HG02759 (cell line): ENCODE data around the gene MAPK14.

Source experiments
- ATAC-seq: cut with Tn5 transposase; IDR thresholded peaks from one replicate; pipeline ENCODE4 v1.9.1; 2021; ENCODE audit warnings: mild to moderate bottlenecking, moderate library complexity; ENCODE audit not compliant: unreplicated experiment

Gene MAPK14

DNA sequence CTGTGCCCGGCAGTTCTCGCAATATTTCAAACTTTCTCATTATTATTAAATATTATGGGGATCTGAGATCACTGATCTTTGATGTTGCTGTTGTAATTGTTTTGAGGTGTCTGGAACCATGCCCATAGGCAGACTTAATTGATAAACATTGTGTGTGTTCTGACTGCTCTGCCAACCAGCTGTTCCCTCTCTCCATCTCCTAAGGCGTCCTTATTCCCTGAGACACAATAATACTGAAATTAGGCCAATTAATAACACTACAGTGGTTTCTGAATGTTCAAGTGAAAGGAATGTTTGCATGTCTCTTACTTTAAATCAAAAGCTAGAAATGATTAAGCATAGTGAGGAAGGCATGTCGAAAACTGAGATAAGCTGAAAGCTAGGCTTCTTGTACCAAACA is 7.6 kb downstream of the MAPK14 start:
- ATAC-seq, result no peak

DNA sequence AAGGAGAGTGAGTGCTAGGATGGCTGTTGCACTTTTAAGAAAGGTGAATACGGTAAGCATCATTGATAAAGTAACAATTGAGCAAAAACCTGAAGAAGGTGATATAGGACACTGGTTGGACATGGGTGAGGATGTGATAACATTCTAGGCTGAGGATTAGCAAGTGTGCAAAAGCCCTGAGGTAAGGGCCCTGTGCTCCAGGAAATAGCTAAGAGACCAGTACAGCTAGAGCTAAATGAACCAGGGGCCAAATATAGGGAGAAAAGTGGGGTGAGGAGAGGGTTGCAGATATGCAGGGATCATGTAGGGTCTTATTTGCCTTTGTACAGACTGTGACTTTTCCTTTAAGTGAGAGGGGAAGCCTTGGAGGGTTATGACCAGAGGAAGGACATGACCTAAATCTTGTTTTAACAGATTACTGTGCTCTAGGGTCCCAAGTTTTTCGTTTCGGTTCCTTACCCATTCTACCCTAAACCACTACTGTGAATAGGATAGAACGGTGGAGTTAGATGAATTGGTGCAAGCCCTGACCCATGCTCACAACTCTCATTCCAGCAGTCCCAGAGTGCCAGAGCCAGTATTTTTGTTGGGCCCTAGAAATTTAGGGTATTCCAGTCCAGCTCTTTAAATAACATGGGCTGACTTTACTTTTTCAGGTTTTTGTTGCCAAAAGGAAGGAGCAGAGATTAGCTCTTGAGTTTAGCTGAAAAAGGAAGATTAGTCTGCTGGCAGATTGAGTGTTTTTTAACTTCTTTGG is 10.7 kb downstream of the MAPK14 start:
- ATAC-seq, result no peak

DNA sequence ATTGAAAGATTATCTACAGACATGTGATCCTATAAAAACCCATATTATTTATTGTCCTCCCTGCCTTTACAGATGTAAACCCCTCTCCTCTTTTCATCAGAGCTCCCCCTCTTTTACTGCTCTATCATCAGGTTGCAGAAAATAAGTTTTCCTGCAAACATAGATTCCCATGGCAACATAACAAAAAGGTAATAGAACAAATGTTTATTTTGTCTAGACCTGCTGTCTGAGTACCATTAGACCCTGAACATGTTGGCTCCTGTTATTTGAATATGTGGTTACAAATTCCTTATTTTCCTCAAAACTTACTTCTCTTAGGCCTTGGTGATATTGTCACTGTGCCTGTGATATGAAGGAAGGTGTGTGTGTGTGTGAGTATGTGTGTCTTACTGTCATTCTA is 11.5 kb downstream of the MAPK14 start:
- ATAC-seq, result no peak

DNA sequence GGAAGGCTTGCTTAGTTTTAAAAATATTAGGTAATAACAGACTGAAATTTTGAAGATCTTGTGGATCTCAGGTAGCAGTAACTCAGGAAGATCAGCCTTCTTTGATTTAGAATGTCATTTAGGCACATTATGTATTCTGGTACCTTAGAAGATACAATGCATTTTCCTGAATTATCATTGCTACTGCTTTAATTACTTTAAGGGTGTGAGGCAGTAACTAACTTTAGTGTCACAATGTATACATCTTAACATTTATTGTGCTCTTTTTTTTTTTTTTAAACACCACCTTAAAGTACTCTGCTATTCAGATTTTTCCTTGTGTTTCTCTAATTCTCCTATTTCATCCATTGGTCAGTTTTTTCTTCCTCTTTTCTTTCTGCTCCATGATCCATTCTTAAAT is 13.3 kb downstream of the MAPK14 start:
- ATAC-seq, result no peak

DNA sequence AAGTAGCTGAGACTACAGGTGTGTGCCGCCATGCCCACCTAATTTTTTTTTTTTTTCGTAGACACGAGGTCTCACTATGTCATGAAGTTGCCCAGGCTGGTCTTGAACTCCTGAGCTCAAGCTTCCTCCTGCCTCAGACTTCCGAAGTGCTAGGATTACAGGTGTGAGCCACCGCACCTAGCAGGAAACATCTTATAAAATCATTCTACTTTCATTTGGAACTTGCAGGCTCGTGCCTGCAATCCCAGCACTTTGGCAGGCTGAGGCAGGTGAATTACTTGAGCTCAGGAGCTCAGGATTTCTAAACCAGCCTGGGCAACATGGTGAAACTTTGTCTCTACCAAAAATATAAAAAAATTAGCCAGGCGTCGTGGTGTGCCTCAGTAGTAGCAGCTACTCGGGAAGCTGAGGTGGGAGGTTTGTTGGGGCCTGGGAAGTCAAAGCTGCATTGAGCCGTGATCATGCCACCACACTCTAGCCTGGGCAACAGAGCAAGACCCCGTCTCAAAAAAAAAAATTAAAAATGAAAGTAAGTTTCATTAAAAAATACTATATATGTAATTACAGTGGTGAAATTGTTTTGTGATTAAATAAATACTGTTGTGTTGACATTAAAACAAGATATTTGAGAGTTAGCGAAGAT is 15.1 kb downstream of the MAPK14 start:
- ATAC-seq, result no peak

DNA sequence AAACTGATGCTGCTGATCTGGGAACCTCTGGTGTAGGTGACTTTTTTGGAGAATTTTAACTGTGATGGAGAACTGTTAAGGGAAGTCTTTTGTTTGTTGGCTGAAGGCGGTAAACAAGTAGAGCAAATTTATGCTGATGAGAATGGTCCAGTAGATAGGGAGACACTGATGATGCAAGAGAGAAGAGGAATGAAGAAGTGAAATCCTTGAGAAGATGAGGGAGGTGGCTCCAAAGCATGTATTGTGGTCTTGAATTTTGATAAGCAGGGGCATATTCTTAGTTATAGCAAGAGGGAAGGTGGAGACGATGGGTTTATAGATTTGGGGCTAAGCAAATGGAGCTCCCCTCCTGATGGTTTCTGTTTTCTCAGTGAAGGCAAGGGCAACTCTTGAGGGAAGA is 22.0 kb downstream of the MAPK14 start:
- no peak for ATAC-seq

DNA sequence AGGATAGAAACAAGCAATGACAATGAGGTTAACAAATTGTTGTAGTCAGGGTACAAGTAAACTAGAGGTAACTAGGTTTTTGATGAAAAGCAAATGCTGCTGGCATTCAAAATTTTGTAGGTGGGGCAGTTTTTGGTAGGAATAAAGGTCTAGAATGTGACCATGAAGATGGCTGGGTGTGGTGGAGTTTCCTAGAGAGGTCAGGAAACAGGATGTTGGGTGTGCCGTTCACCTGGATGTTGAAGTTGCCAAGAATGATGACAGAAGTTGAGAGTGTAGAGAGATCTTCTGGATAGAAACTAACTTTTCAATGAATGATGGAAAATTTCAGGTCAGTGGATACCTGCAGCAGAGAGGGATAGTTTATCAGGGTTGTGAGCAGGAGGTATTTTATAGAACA is 22.7 kb downstream of the MAPK14 start:
- no peak for ATAC-seq

DNA sequence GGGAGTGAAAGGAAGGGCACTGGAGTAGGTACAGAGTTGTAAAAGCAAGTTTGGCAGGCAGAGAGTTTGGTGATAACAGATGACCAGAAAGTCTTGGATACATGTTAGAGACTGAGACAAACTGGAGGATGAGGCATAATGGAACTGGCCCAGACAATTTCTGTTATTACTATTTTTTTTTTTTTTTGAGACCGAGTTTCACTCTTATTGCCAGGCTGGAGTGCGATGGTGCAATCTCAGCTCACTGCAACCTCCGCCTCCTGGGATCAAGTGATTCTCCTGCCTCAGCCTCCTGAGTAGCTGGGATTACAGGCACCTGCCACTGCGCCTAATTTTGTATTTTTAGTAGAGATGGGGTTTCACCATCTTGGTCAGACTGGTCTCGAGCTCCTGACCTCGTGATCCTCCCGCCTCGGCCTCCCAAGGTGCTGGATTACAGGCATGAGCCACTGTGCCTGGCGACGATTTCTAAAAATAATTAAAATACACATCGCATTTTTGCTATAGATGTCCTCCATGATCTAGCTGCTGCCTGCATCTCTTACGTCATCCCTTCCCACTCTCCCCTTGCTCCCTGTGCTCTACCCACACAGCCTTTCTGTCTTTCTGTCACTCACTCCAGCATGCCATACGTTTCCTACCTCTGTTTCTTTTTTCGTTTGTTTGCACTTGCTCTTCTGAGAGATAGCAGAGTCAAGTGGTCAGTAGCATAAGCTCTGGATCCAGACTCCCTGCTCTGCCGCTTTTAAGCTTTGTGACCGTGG is 23.5 kb downstream of the MAPK14 start:
- ATAC-seq, result no peak

DNA sequence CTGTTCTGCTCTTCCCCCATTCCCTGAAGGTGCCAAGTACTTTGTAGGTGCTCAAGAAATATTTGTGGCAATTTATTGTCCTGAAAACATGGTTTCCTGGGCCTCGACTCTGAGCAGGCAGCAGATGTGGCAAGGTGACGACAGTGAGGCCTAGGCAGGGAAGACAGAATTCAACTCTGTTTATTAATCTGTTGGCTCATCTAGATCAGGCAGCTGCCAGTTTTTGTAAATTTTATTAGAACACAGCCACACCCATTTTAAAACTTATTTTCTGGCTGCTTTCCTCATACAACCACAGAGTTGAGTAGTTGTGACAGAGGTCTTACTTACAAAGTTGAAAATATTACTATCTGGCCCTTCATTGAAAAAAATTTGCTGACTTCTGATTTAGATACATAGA is 24.5 kb downstream of the MAPK14 start:
- ATAC-seq, result no peak

DNA sequence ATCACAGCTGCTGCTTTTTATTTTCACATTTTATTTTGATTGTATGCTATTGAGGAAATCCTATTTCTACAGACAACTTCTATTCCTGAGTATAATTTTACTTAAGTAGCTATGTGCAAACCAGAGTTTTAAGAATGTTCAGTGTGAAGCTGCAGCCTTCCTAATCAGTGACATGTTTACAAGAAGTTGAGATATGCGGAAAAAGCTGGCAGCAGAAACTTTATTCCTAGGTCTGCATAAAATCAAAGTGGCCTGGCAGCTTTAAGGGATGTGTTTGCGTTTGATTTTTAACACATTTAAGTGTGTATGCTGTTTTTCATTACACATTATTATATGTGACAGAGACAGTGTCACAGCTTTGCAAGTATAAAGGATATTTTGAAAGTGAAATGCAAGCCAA is 26.3 kb downstream of the MAPK14 start:
- no peak for ATAC-seq

DNA sequence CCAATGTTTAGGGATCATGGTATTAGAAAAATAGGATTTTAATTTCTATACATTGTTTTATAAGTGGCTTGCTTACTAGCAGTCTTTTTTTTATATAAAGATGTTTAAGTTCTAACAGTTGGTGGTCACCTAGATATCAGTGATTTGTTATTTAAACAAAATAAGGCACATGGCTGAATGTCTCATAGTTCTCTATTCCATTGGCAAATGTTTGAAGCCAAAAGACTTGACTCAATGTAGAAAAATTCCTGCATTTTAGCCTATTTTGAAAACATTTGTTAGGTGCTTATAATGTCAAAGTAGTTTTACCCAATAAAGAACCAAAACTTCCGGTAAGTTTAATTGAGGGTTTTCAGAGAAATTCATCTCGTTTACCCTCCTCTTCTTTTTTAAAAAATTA is 26.8 kb downstream of the MAPK14 start:
- ATAC-seq, result no peak

DNA sequence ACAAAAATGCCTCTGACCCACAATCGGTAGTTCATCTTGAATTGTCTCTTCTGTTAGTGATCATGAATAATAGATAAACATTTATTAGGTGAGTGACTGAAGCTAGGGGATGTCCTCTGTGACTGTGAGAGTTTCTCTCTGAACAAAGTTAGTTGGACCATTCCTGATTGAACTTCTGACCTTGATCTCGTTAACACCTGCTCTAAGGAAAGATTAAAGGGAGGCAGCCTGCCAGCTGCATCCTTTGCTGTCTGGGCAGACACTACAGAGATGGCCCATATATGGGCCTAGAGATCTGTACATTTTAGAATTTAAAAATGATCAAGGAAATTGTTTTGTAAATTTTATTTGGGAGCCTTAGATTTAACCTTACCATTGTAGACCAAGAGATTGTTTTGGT is 27.3 kb downstream of the MAPK14 start:
- no peak for ATAC-seq

DNA sequence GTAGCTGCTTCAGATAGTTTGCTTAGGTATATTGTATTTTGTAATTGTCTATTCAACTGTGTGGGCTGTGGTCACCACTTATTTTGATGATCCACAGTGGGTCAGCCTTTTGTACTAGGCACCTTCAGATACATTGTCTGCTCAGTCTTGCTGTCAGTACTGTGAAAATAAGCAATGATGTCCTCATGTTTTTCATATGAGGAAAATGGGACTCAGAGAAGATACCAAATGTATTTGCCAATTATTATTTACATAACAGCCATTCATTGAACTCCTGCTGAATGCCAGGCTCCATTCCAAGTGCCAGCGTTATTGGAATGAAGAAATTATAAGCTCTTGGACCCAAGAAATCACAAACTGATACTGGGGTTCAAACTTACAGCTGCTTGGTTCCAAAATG is 28.6 kb downstream of the MAPK14 start:
- no peak for ATAC-seq

DNA sequence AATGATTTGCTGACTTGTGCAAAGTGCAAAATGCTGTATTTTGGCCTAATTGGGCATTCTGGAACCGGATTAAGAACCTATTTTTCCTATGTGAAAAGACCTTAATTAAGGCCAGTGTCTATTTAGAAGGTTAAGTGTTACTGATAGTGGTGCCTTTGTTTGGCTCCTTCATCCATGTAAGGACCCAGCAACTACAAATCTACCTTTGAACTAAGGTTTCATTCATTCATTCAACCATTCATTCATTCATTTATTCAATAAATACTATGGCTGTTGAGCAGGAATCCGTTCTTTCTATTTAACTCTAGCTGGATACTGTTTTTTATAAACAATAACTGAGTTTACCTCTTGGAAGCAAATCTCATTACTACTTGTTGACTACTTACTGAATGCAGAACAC is 33.6 kb downstream of the MAPK14 start:
- no peak for ATAC-seq

DNA sequence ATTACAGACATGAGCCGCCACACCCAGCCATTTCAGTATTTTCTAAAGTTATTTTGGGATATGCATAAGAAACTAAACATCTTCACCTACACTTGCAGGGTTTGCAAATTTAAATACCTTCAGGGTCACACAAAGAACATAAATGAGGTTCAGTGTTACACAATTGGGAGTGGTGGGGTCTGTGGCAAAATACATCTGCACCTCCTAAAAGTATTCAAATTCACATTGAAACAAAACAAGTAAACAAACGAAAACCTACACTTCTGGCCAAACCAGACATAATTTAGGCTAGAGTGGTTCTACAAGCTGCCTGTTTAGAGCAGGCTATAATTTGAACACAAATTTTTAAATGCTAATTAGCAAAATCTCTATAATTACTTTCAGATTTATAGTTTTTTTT is 34.6 kb downstream of the MAPK14 start:
- ATAC-seq, result no peak

DNA sequence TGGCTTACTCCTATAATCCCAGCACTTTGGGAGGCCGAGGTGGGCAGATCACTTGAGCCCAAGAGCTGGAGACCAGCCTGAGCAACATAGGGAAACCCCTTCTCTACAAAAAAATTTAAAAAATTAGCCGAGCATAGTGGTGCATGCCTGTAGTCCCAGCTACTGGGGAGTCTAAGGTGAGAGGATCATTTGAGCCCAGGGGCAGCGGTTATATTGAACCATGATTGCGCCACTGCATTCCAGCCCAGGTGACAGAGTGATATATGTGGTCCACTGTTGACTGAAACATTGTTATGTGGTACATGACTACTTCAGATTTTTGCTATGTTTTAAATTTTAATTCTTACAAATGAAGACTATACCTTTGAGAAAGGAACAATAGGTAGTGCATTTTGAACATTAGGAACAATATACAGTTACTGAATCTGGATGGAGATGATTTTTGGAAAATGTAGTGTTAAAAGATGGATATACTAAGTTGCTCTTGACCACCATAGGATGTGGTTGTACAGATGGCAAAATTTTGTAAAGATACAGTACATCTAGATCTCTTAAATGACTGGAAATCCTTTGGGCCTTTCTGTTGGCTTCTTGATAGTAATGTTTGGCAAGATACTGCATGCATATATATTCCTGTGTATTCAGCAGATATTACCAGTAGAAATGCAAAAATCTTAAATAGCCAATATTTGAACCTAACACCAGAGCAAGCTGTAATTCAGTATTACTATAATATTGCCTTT is 35.9 kb downstream of the MAPK14 start:
- no peak for ATAC-seq

DNA sequence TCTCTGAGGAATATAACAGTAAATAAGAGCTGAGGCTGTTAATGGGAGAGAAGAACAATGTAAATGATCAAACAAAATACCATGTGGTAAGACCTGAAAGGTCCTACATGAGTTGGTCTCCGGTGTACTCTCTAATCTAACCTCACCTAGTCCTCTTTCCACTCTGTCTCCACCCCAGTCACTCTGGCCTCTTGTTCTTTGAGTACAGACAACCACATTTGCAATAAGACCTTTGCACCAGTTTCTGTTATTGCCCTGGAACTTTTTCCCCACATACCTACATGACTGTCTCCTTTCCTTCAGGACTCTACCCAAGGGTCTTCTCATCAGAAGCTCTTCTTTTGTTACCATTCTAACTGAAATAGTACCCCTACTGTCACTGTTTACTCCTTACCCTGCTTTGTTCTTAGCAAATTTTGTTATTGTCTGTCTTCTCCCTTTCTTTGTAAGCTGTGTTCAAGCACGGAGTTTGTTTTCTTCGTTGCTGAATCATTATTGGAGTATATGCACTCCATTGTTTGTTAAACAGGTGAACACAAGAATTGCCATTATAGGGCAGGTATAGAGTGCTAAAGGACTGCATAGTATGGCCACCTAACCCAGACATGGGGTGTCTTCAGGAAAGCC is 37.3 kb downstream of the MAPK14 start:
- ATAC-seq, result no peak

DNA sequence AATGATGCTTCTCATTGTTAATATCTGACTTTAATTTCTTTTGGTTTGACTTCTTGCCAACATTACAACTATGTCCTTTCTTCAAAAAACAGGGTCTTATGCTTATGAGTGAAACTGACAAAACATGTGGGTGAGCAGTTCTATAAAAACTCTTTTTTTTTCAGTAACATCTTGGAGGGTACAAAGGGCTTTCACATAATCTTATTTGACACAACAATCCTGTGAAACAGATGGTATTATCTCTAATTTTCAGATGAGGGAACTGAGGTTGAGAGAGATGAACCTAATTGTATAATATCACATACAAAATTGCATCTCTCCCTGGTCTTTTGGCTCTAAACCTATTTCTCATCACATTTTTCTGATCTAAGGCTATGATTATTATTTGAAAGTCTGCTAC is 38.3 kb downstream of the MAPK14 start:
- no peak for ATAC-seq

DNA sequence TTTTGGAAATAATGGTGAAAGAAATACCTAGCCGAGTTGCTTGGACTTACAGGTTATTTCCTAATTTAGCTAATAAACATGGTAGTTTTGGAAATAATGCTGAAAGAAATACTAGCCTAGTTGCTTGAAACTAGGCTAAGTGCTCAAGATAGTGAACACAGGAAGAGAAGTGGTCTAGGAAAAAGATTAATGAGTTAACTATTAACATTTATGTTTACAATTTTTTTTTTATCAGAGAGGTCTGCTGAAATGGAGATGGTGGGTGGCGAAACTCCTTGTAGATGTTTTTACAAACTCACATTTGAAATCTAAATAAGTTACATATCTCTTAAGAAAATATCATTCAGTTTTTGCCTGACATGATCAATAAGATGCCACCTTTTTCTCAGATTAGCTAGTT is 39.2 kb downstream of the MAPK14 start:
- no peak for ATAC-seq

DNA sequence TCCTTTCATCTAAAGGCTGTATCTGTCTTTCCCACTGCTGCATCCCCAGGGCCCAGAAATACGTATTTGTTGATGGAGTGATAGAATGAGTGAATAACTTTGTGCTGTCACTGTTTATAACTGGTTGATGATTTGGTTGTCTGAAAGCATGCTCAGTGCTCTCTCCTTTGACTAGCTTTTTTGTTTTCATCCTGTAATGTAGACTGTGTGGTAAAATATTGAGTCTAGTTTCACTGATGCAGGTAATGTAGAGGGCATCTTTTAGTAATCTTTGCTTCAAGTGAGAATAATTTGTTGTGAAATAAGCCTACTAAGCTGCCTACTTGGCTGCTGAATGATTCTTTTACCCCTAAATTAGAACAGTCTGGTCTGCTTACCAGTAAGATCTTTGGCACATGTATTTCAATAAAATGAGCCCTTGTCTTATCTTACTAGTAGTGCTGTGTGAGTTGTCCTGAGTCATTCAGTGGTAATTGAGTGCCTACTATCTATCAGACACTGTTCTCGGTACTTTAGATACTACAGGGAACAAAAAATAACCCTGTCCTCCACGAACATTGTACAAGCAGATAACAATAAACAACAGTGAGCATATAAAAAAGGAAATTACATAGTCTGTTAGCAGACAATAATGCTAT is 39.9 kb downstream of the MAPK14 start:
- no peak for ATAC-seq

DNA sequence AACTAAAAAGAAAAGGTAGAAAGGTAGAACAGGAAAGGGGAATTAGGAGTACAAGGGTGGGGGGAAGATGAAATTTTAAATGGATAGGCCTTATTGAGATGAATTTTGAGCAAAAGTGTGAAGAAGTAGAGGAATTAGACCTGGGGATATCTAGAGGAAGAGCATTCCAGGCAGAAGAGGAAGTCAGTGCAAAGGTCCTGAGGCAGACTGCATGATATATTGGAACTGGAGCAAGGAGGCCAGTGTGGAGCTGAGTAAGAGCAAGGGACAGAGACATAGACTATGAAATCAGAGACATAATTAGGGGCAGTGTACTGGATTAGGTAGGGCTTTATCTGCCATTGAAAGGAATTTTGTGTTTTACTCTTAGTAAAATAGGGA is 40.4 kb downstream of the MAPK14 start:
- no peak for ATAC-seq
